ELR (cell line): ENCODE data around the gene KRTAP10-12.

Experiments used
- DNase-seq: peaks from one replicate; pipeline ENCODE4 v3.0.0-alpha.2; 2015; ENCODE audit warnings: low read depth

Gene KRTAP10-12

GRCh38 chr21:44712203-44713028 is 15.4 kb downstream of the KRTAP10-12 start:
- no peak for DNase-seq

- DNase-seq = no peak
These were observed 16.2 kb downstream of the KRTAP10-12 start for GRCh38 chr21:44713130-44713529.

GRCh38 chr21:44713846-44714245 is 16.9 kb downstream of the KRTAP10-12 start:
- no peak for DNase-seq

GRCh38 chr21:44714905-44715304 is 17.9 kb downstream of the KRTAP10-12 start:
- no peak for DNase-seq

GRCh38 chr21:44716984-44717383 is 20.0 kb downstream of the KRTAP10-12 start:
- DNase-seq = no peak

GRCh38 chr21:44718093-44718492 is 21.1 kb downstream of the KRTAP10-12 start:
- DNase-seq = no peak

- no peak for DNase-seq
These were observed 21.6 kb downstream of the KRTAP10-12 start for GRCh38 chr21:44718571-44718970.

- DNase-seq = no peak
These were observed 23.2 kb downstream of the KRTAP10-12 start for GRCh38 chr21:44720170-44720569.

GRCh38 chr21:44722731-44723130 is 25.8 kb downstream of the KRTAP10-12 start:
- DNase-seq = no peak

- no peak for DNase-seq
These were observed 26.5 kb downstream of the KRTAP10-12 start for GRCh38 chr21:44723177-44724131.

- DNase-seq = no peak
These were observed 27.2 kb downstream of the KRTAP10-12 start for GRCh38 chr21:44724196-44724595.

GRCh38 chr21:44724926-44725325 is 28.0 kb downstream of the KRTAP10-12 start:
- DNase-seq = no peak

- DNase-seq = no peak
These were observed 29.9 kb downstream of the KRTAP10-12 start for GRCh38 chr21:44726826-44727225.

GRCh38 chr21:44727321-44727720 is 30.3 kb downstream of the KRTAP10-12 start:
- DNase-seq = no peak

GRCh38 chr21:44727757-44728156 is 30.8 kb downstream of the KRTAP10-12 start:
- DNase-seq = no peak

GRCh38 chr21:44728716-44729115 is 31.7 kb downstream of the KRTAP10-12 start:
- no peak for DNase-seq

- DNase-seq = no peak
These were observed 32.5 kb downstream of the KRTAP10-12 start for GRCh38 chr21:44729336-44730027.

- DNase-seq = no peak
These were observed 33.0 kb downstream of the KRTAP10-12 start for GRCh38 chr21:44730028-44730395.

GRCh38 chr21:44730951-44731579 is 34.1 kb downstream of the KRTAP10-12 start:
- no peak for DNase-seq

- no peak for DNase-seq
These were observed 35.3 kb downstream of the KRTAP10-12 start for GRCh38 chr21:44732263-44732662.

GRCh38 chr21:44732956-44733355 is 36.0 kb downstream of the KRTAP10-12 start:
- DNase-seq = no peak
